Hepatocyte (in vitro differentiated cells): ENCODE results near the gene C19orf47.

ENCODE experiments used
- CTCF ChIP-seq: fragments of 200-600 bp; sonication (generic); IDR thresholded peaks from 2 replicates; pipeline ENCODE4 v1.5.1; 2016; ENCODE audit warnings: antibody characterized with exemption, mild to moderate bottlenecking; ENCODE audit not compliant: poor library complexity
- EZH2 ChIP-seq: fragments of 200-600 bp; sonication (generic); IDR thresholded peaks from 2 replicates; pipeline ENCODE4 v1.6.1; 2016; ENCODE audit warnings: antibody characterized with exemption, mild to moderate bottlenecking, borderline replicate concordance

GRCh38 chr19:40304306-40304705 is 43.9 kb downstream of the C19orf47 start:
- TF ChIP-seq CTCF, result no peak
- no peak for TF ChIP-seq EZH2
